Gastroesophageal sphincter (tissue), 4 donors: ENCODE data around the gene ATP5ME. TPM values are rescaled to one million over a fixed set of nuclear protein-coding genes. Genes with fewer than 3 reads are reported as not detected.
"Not testable (repeated sequence)": the region's sequence is repeated elsewhere in the genome, so short reads cannot be mapped to it uniquely, and the experiment has no call there.

Experiments used
- ATAC-seq: fragments of 150-250 bp; one replicate; pipeline ENCODE4 v1.9.1; 2016; ENCODE audit warnings: mild to moderate bottlenecking, moderate library complexity
- H3K27ac ChIP-seq, 4 donors: fragments of 200-600 bp; sonication (generic) in 3 of 4; 1 replicate in 3 of 4; 2 replicates in 1 of 4; pipeline ENCODE4 v1.5.1; 2016 to 2019
- H3K27me3 ChIP-seq: fragments of 200-600 bp; sonication (generic); one replicate; pipeline ENCODE4 v1.5.1; 2019
- H3K36me3 ChIP-seq, 2 donors: fragments of 200-600 bp; sonication (generic); one replicate each; pipeline ENCODE4 v1.5.1; 2019; ENCODE audit warnings: control low read depth in 1 of 2
- H3K4me1 ChIP-seq, 3 donors: fragments of 200-600 bp; sonication (generic); 1 replicate in 2 of 3; 2 replicates in 1 of 3; pipeline ENCODE4 v1.5.1; 2016 to 2019; ENCODE audit warnings: control low read depth in 2 of 3
- H3K4me3 ChIP-seq, 2 donors: fragments of 200-600 bp; sonication (generic); one replicate each; pipeline ENCODE4 v1.5.1; 2019; ENCODE audit warnings: mild to moderate bottlenecking in 1 of 2, moderate library complexity in 1 of 2
- H3K9me3 ChIP-seq, 3 donors: fragments of 200-600 bp; sonication (generic); one replicate each; pipeline ENCODE4 v1.5.1; 2017 to 2019; ENCODE audit warnings: control low read depth in 2 of 3
- EP300 ChIP-seq: sonication (generic); formaldehyde crosslinking; IDR thresholded peaks from one replicate; pipeline ENCODE4 v1.6.1; 2017; ENCODE audit warnings: antibody characterized with exemption, mild to moderate bottlenecking
- POLR2A ChIP-seq, 2 donors: fragments of 450-650 bp; IDR thresholded peaks; one replicate each; pipeline ENCODE4 v1.6.1; 2017; ENCODE audit warnings: antibody characterized with exemption in 2 of 2, mild to moderate bottlenecking in 2 of 2, moderate library complexity in 1 of 2
- POLR2AphosphoS5 ChIP-seq: sonication (generic); formaldehyde crosslinking; IDR thresholded peaks from one replicate; pipeline ENCODE4 v1.6.1; 2017; ENCODE audit warnings: antibody characterized with exemption
- WGBS, 2 donors: methylation state at CpG; one replicate each; pipeline ENCODE4 v1.1.5; 2018; ENCODE audit warnings: low coverage in 1 of 2; 5-methylcytosine and 5-hydroxymethylcytosine counted together
- total RNA-seq, 4 donors: library from RNA; depleted of rRNA; stranded (reverse); fragments of >200 nt; gene quantifications; one replicate each; pipeline ENCODE4 v1.1.0, GENCODE V29; 2016
- TF ChIP-seq, protein P1 (sequence below), 4 experiments: fragments of 200-600 bp in 2 of 4; fragments of 450-650 bp in 2 of 4; sonication (generic) in 1 of 4; IDR thresholded peaks; one replicate each; pipeline ENCODE4 v1.5.1; 2017 to 2019; ENCODE audit warnings: antibody characterized with exemption in 4 of 4, mild to moderate bottlenecking in 2 of 4, moderate library complexity in 2 of 4

ATP5ME gene
- total RNA-seq, 4 donors from 2014 or later, result 56.9 to 116 (median 106) TPM

DNA sequence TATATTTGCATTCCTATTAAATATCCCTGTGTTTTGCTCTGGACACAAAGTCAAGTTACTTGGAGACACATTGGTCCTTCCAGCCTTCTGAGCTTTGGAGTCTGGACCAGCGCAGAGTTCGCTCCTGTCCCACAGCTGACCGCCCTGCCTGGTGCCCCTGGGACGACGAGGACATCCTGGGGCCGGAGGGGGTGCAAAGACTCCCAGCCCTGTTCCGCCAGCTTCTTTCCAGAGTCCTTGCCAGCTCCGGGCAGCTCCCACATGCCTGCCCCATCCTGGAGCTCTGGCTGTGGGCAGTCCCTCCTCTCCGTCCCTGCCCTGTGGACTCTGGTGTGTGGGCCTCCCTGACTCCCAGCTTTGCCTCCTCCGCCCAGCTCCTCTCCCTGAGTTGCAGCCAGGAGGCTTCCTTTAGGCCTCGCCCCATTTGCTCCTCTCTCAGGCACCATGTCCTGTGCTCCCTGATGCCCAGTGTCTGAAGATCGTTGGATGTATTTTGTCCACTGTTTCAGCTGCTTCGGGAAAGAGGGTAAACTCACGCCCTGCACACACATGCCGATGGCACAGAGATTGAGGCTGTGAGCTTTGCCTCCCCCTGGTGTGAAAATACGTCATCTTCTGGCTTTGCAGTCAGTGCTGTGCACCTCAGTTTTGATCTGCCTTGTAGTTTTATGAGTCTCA lies 26.6 kb upstream of the ATP5ME start:
- WGBS, 2 donors, result 57 to 75% methylated on average over 7 of the region's 16 CpGs
- Histone ChIP-seq H3K27me3 (peaks cover 4% of the 10 kb centered on the region), H3K4me1 (peaks cover 0 to 10% (median 0%) of the 10 kb centered on the region in 3 donors), H3K4me3 (no peak overlapping the region), H3K36me3 (no peaks in the 10 kb centered on the region), H3K27ac (no peak overlapping the region), H3K9me3 (no peaks in the 10 kb centered on the region)
- no peak for ATAC-seq
- TF ChIP-seq, protein P1, sequence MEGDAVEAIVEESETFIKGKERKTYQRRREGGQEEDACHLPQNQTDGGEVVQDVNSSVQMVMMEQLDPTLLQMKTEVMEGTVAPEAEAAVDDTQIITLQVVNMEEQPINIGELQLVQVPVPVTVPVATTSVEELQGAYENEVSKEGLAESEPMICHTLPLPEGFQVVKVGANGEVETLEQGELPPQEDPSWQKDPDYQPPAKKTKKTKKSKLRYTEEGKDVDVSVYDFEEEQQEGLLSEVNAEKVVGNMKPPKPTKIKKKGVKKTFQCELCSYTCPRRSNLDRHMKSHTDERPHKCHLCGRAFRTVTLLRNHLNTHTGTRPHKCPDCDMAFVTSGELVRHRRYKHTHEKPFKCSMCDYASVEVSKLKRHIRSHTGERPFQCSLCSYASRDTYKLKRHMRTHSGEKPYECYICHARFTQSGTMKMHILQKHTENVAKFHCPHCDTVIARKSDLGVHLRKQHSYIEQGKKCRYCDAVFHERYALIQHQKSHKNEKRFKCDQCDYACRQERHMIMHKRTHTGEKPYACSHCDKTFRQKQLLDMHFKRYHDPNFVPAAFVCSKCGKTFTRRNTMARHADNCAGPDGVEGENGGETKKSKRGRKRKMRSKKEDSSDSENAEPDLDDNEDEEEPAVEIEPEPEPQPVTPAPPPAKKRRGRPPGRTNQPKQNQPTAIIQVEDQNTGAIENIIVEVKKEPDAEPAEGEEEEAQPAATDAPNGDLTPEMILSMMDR (IDR thresholded peaks at IDR 0.05), result no peak
- TF ChIP-seq POLR2A (IDR thresholded peaks at IDR 0.05), result no peak
- no peak for TF ChIP-seq POLR2AphosphoS5
- no peak for TF ChIP-seq EP300

DNA sequence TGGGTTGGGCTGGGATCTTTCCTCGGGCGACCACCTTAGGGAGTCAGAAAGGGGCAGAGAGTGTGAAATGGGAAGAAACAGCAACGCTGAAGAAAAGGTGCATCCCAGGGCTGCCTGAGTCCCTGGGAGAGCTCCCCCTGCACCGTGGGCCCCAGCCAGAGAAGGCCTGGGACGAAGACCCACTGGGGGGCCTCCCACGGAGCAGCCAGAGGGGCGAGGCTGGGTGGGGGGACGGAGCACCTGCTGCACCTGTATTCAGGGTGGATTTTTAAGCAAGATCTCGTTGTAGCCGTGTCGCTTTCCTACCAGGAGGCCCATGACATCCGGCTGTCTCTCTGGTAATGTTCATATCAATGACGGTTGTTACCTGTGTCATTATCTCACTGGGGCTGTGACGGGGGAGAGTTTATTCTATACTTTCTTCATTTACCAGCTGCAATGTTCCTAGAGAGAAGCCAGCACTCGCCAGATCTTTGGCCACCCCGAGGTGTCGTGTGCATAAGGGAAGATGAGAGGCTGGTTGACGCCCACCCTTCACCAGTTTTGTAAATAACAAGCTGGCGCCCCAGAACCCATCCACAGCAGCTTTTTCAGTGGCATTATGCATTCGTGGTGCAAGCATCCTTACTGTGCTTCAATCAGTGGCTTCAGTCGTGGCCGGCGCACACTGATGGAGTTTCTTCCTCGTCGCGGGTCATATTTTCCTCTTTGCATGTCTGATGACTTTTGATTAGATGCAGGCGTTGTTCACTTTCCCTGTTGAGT lies 25.9 kb upstream of the ATP5ME start:
- peaks cover 0 to 6% (median 0%) of the 10 kb centered on the region in 3 donors for H3K4me1 ChIP-seq
- 66 to 100% methylated on average over 1 to 18 of the region's 27 CpGs for WGBS, 2 donors
- TF ChIP-seq POLR2A (IDR thresholded peaks at IDR 0.05) (no peak), EP300 (no peak), POLR2AphosphoS5 (no peak)
- TF ChIP-seq, protein P1 (IDR thresholded peaks at IDR 0.05), result no peak
- peaks cover 11% of the 10 kb centered on the region for H3K27me3 ChIP-seq
- H3K4me3 ChIP-seq, result no peak overlapping the region
- no peak overlapping the region for H3K27ac ChIP-seq
- ATAC-seq, result no peak
- H3K36me3 ChIP-seq, result no peaks in the 10 kb centered on the region
- H3K9me3 ChIP-seq, result no peaks in the 10 kb centered on the region

DNA sequence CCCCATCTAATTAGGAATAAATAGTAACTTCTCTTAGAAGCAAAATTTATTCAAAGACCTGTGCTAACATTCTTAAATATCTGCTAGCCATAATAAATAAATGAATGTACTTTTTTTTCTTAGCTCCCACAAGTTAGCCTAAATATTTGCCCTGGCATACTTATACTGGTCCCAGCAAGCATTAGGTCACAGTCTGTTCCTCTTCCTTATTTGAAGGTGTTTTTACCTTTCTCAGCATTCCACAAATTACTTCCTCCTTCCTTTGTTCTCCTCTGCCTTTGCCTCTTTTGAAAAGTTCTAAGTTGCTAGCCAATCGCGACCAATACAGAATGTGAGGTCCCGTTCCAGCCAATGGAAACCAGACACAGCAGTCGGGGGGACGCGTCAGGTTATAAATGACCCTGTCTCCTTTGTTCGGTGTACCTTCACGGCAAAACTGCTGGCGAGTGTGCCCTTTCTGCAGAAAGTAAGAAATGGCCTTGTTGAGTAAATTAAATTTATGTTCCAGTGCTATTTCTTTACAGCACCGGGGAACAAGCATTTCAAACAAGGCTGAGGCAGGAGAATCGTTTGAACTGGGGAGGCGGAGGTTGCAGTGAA lies 20.4 kb upstream of the ATP5ME start:
- H3K4me1 ChIP-seq, H3K4me3 ChIP-seq, H3K36me3 ChIP-seq, ATAC-seq, H3K9me3 ChIP-seq, H3K27ac ChIP-seq: not testable (repeated sequence)
- 78 to 79% methylated on average over 5 to 11 of the region's 12 CpGs for WGBS, 2 donors
- peaks cover 38% of the 10 kb centered on the region for H3K27me3 ChIP-seq

DNA sequence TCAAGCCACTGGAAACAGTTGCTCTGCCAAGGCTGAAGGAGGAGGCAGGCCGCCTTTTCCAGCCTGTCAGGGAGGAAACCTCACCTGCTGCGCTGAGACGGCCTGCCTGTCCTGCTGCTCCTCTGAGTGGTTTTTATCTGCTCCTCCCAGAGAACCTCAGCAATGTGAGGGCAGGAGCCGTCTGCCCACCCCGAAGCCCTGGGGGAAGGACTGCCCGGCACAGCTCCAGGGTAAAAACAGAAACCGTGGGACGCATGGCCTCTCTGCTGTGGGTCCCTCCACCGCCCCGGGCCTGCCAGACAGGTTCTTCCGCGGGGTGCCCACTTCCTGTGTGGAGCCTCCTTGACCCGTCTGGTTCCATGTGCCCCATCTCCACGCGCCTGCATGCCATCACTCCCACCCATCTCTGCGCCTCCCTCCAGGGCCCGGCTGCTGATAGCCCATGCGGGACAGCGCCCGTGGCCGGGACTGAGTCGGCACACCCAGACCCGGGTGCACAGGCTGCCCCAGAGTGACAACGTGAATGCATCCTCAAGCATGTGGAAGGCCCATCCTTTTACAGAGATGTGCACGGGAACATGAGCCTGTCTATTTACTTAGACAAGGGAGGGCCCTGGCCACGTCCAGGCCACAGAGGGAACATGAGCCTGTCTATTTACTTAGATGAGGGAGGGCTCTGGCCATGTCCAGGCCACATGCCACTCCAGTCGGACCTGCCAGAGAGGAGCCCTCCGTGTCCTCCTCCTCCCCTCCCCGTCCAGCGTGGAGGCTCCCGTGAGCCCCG lies 18.9 kb upstream of the ATP5ME start:
- Histone ChIP-seq H3K27ac (no peak overlapping the region), H3K9me3 (no peaks in the 10 kb centered on the region), H3K27me3 (peaks cover 51% of the 10 kb centered on the region), H3K4me3 (no peak overlapping the region), H3K36me3 (no peaks in the 10 kb centered on the region), H3K4me1 (peaks cover 0 to 20% (median 10%) of the 10 kb centered on the region in 3 donors)
- 61 to 75% methylated on average over 3 to 8 of the region's 32 CpGs for WGBS, 2 donors
- TF ChIP-seq POLR2A (IDR thresholded peaks at IDR 0.05) (no peak), EP300 (no peak), POLR2AphosphoS5 (no peak)
- TF ChIP-seq, protein P1 (IDR thresholded peaks at IDR 0.05), result no peak
- no peak for ATAC-seq

DNA sequence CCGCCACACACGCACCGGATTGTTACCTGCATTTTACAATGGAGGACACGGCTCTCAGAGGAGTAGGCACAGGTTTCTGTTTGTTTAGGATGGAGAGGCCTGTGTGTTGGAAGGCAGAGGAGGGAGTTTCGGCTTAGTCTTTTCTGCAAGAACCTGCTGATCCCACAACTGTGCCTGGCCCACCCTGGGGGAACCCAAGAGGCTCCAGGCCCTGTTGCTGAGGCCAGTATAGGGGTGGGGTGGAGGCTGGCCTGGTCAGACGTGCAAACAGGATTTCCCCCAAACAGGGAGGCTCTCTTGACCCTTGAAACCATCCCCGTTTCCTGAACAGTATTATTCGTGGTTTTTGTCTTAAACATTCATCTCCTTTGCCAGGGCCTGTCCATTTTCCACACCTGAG lies 15.6 kb upstream of the ATP5ME start:
- WGBS, 2 donors, result 59 to 81% methylated on average over 3 to 4 of the region's 8 CpGs
- peak overlapping the region in 3 of 4 donors; percentile 80 to 84 (median 81) for H3K27ac ChIP-seq

More for the DNA sequence above, 15.6 kb upstream of the ATP5ME start:
- TF ChIP-seq POLR2A (IDR thresholded peaks at IDR 0.05) (no peak), POLR2AphosphoS5 (no peak), EP300 (no peak)
- TF ChIP-seq, protein P1 (IDR thresholded peaks at IDR 0.05), result no peak
- Histone ChIP-seq H3K4me1 (peaks cover 0 to 39% (median 22%) of the 10 kb centered on the region in 3 donors), H3K27me3 (peaks cover 55% of the 10 kb centered on the region), H3K4me3 (peak overlapping the region in 1 of 2 donors; percentile 62), H3K36me3 (no peaks in the 10 kb centered on the region), H3K9me3 (no peaks in the 10 kb centered on the region)
- no peak for ATAC-seq
